ENCODE results near the gene MAGIX.
A peak's percentile ranks its signal among the peaks of the same experiment; 100 is the strongest.

- TF ChIP-seq EZH2 (IDR thresholded peaks at IDR 0.05; ENCODE audit: low read depth, unreplicated experiment), result no peak
- TF ChIP-seq CTCF (conservative IDR thresholded peaks at IDR 0.05; ENCODE audit: low read depth in 2 of 2), result peak; percentile 16 to 29; a peak in 3 of 4 replicates
- no peak for TF ChIP-seq POLR2AphosphoS5 (IDR thresholded peaks at IDR 0.05; ENCODE audit: low read depth)
- no peak for TF ChIP-seq CREB1 (CRISPR knock-in tag; IDR thresholded peaks at IDR 0.05; ENCODE audit: low read depth)
- no peak for TF ChIP-seq ETS1 (IDR thresholded peaks at IDR 0.05)
- no peak for TF ChIP-seq EZH2phosphoT487 (IDR thresholded peaks at IDR 0.05; ENCODE audit: unreplicated experiment)
- no peak for TF ChIP-seq NANOG (IDR thresholded peaks at IDR 0.05; ENCODE audit: borderline replicate concordance)
- no peak for TF ChIP-seq STAT1 (IDR thresholded peaks at IDR 0.05; ENCODE audit: unreplicated experiment)
- no peak for TF ChIP-seq REST (IDR thresholded peaks at IDR 0.05; ENCODE audit: unreplicated experiment)
- TF ChIP-seq JUNB (IDR thresholded peaks at IDR 0.05; ENCODE audit: unreplicated experiment), result no peak
These were observed 42.2 kb downstream of the MAGIX start for GRCh38 chrX:49204709-49205108.
